ENCODE data around the gene USP53.

DNA sequence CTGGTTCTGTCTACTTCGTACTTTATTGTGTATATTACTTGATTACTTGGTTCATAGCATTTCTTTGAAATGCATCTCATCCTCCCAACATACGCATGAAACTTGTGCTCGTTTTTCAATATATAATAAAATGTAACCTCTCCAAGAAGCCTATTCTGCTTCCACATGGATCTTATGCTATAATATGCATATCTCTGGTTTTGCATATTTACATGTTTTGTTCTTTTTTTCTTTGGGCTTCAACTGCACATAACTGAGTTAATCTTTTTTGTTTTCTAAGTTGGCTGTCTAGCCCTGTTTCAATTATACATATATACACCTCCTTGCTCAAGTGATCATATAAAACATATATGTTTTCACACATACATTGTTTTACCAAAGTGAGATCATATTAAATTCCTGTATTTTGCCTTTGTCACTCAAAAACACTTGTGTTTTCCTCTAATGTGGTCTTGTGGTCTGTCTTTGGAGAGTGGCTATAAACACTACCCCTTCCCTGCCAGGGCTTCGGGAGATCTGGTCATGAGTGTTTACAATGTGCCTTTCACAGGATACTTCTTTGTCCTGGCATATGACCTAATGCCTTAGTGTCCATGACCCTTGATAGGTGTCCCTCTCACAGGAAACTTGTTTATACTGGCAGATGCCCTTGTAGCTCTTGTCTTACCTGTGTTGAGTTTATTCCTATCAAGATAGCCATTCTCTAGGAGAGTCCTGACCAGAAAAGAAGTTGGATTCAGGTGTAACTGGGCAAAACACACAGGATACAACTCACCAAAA, 17.6 kb downstream of the USP53 start:
- TF ChIP-seq, protein P1, sequence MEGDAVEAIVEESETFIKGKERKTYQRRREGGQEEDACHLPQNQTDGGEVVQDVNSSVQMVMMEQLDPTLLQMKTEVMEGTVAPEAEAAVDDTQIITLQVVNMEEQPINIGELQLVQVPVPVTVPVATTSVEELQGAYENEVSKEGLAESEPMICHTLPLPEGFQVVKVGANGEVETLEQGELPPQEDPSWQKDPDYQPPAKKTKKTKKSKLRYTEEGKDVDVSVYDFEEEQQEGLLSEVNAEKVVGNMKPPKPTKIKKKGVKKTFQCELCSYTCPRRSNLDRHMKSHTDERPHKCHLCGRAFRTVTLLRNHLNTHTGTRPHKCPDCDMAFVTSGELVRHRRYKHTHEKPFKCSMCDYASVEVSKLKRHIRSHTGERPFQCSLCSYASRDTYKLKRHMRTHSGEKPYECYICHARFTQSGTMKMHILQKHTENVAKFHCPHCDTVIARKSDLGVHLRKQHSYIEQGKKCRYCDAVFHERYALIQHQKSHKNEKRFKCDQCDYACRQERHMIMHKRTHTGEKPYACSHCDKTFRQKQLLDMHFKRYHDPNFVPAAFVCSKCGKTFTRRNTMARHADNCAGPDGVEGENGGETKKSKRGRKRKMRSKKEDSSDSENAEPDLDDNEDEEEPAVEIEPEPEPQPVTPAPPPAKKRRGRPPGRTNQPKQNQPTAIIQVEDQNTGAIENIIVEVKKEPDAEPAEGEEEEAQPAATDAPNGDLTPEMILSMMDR (IDR thresholded peaks at IDR 0.05) = no peak
- no peak for TF ChIP-seq POLR2A (IDR thresholded peaks at IDR 0.05)

Measured in thyroid gland (tissue), 4 donors.